Activated CD8-positive, alpha-beta memory T cell treated with anti-CD3 and anti-CD28 coated beads, Interleukin-2, amount 50 U/mL, for 4 hours (primary cell): ENCODE measurements around the gene FAM114A1.
"Not testable (repeated sequence)": the region's sequence is repeated elsewhere in the genome, so short reads cannot be mapped to it uniquely, and the experiment has no call there.

Experiments used
- DNase-seq: peaks from one replicate; pipeline ENCODE4 v3.0.0-alpha.2; 2020

Gene FAM114A1

DNA sequence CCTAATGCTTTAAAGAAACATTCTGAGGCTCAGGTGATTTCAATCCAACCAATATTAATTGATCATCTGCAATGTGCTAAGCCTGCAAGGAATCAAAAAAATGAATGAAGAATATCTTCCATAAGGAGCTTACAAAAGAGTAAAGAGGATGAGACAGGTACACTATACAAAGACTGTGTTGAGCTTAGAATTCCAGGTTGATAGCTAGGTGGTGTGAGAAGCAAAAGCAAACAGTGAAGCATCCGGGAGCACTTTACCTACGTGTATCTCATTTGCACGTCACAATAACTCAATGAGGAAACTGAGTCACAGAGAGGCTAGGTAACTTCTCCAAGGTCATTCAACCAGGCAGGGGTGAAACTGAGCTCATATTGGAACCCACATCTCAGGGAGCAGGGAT, 37.1 kb downstream of the FAM114A1 start:
- no peak for DNase-seq

- DNase-seq = no peak
Observed at GRCh38 chr4:38905652-38906385, 38.2 kb downstream of the FAM114A1 start.

DNA sequence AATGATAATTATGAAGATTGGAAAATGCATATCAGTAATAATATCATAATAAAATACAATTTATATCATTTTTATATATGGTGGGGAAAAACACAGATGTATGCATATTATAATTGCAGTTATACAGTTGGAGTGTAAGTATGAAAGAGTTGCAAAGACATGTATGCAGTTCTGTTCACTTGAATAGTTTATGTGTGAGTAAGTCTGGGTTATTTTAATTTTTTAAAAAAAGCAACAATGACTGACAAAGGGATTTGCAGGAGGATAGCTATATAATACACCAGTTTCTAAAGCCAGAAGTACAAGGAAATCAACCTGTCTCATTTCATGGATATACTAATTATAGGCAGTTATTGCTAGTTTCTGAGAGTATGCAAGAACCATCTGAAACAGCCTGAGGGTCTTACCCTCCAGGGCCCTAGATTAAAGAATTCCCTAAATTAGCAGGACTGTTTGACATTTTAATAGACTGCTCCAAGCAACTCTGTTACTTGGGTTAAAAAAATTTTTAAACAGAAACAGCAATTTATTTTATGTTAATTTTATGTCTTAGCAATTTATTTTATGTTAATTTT, 40.2 kb downstream of the FAM114A1 start:
- no peak for DNase-seq

DNA sequence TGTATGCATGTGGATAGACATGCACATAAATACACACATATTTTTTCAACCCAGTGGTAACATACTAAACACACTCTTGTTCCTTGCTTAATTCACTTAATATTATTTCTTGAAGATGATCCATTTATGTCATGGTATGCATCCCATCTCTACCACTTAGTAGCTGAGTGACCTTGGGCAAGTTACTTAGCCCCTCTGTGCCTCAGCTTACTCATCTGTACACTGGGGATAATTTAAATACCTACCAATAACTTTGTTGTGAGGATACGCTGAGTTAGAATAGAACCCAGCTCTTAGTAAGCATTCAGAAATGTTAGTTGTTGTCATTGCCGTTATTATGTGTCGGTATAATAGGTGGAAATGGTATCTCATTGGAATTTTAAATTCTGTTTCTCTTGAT, 41.4 kb downstream of the FAM114A1 start:
- DNase-seq = no peak

DNA sequence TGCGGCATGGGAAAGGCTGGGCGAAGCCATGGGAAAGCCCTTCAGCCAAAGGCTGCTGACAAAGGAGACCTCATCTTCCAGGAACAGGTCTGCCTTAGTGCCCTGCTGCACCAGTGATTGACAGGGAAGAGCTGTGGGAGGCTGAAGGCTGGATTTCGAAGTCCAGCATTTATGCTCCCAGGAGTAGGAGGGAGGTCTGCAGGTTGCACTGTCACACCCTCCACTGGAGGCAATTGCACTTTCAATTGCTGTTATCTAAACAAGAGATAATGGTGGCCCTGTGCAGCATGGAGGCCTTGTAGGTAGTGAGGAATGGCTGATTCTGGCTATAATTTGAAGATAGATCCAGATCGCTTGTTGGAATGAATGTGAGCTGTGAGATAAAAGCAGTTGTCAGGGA, 43.7 kb downstream of the FAM114A1 start:
- DNase-seq = no peak

- no peak for DNase-seq
Observed at GRCh38 chr4:38914854-38915253, 47.2 kb downstream of the FAM114A1 start.

DNA sequence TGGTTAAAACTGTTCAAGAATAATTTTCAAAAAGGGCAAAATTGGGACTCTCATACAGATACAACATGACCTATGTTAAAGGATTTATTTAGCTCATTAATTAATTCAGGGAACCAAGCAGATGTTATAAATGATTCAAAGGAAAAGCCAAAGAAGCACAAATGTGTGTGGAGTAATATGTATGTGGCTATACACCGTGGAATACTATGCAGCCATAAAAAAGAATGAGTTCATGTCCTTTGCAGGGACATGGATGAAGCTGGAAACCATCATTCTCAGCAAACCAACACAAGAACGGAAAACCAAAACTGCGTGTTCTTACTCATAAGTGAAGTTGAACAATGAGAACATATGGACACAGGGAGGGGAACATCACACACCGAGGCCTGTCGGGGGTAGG, 48.7 kb downstream of the FAM114A1 start:
- DNase-seq = not testable (repeated sequence)

DNA sequence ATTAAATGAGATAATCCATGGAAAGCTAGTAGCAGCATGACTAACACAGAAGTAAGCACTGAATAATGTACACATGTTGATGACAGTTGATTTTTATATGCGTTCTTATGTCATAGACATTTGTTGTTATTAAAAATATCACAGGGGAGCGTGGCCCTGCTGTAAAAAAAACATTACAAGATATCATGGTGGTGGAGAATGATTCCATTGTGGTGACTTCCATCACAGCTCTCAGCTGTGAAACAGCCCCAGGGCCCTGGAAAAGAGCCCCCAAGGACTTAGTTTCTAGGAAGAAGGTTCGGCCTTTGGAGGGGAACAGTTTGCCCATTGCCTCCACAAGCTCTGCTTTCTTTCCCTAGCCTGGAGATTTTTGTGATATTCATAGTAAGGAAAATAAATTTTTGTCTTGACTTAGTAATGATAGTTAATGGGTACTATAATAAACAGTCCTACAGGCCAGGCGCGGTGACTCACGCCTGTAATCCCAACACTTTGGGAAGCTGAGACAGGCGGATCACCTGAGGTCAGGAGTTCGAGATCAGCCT, 49.9 kb downstream of the FAM114A1 start:
- no peak for DNase-seq

DNA sequence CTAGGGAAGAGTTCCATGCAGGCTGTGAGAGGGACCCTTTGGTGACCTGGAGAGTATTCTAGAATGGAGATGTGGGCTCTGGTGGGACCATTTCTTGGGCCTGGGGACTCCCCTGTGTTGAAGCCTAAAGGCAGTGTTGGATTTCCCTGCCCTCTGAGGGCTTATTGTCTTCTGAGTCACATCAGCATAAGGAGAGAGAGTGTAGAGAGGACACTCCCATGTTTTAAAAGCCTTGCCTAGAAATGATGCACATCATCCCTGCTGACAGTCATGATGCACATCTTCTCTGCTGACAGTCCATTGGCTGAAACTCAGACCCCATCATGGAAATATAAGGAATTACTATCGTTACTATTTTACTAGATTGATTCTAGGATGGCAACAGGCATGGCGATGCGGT, 51.9 kb downstream of the FAM114A1 start:
- DNase-seq = no peak

DNA sequence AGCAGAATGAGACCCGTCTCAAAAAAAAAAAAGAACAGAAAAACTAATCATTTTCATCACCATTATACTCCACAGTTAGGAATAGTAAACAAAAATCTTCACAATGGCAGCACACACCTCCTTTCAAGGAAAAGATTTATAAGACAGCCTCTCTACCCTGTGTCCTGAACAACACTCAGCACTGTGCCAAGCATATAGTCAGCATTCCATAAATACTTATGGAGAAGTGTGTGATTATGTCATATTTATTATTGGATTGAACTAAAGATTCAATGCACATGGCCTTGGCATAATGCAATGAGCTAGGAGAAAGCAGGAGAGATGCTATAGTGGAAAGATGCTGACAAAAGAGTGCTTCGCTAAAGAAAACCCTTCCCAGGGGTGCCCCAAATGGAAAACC, 52.6 kb downstream of the FAM114A1 start:
- no peak for DNase-seq

DNA sequence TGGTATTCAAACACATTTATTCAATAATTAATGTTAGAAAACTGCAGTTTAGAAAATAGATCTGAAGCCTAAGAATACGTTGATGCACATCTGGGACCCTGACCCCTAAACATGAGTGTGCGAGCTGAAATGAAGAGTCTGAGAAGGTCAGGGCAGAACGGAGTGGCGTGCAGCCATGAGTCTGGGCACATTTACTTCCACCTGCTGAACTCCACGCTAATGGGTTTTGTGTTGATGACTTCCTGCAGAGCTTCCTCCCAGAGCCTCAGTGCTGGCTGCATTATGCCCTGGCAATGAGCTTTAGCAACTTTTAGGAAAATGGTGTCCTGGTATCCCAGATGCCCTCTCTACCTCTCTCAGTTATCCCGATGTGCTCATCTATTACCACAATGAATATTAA, 53.1 kb downstream of the FAM114A1 start:
- no peak for DNase-seq

GRCh38 chr4:38921151-38921550, 53.5 kb downstream of the FAM114A1 start:
- DNase-seq = no peak

DNA sequence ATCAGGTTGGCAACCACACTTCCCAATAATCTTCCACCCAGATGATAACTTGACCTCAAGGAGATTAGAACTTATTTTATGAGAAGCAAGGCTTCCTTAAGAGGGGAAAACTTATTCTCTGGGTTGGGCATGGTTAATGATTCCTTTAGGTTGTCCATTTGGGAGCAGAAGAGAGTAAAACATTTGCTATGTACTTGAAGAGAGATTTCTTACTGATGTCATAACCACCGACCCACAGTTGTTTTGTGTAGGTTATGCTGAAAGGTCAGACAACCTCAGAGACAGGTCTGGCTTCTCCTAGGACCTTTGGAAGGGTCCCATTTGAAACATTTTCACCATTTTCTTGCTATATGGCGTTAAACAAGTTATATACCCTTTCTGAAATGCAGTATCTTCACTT, 56.1 kb downstream of the FAM114A1 start:
- no peak for DNase-seq

DNA sequence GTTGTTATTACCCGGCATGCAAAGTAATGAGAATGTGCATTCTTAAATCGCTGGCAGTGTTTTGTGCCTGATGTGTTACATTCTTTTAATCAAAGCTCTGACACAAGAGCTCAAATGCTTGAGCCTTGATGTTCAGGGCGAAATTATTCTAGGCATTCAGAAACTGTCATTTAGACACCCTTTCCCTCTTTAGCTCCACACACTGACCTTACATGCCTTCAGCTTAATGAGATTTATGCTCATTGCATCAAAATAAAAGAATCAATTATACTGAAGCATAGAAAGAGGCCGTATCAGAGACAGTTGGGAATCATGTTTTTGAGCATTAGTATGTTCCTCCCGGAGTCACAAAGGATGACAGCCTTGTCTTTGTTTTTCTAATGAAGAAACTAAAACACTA, 56.7 kb downstream of the FAM114A1 start:
- no peak for DNase-seq

GRCh38 chr4:38925492-38926413, 58.1 kb downstream of the FAM114A1 start:
- no peak for DNase-seq

GRCh38 chr4:38926896-38927295, 59.3 kb downstream of the FAM114A1 start:
- no peak for DNase-seq

DNA sequence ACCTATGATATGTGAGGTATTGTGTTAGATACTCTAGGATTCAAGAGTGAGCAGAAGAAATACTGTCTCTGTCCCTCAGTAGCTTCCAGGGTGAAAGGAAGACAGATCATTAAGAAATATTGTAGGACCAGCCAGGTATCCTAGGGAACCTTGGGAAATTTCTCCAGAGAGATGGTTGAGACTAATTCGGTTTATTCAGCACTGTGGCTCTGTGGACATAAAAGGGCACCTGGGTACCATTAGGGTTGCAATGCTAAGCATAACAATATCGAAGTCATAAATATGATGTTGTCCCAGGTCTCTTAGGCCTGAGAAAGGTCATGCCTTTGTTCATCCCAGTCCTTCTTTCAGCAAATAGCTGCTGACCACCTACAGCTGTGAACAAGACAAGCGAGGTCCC, 61.0 kb downstream of the FAM114A1 start:
- DNase-seq = no peak

DNA sequence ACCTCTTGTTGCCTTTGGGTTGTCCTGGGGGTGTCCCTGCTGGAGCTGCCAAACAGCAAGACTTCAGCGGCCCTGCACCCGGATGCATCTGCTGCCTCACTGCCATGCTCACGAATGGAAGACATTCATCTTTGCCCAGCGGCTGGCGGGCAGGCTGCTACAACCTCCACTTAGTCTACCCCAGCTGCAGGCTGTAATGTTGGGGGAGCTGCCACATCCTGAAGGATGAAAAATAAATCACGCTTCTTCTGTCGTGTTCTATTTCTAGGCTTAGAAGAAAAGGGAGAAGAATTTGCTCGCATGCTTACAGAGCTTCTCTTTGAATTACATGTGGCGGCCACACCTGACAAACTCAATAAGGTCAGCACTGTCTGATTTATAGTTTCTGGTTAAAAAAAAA, 61.4 kb downstream of the FAM114A1 start:
- DNase-seq = no peak

- DNase-seq = no peak
Observed at GRCh38 chr4:38930204-38930603, 62.6 kb downstream of the FAM114A1 start.

DNA sequence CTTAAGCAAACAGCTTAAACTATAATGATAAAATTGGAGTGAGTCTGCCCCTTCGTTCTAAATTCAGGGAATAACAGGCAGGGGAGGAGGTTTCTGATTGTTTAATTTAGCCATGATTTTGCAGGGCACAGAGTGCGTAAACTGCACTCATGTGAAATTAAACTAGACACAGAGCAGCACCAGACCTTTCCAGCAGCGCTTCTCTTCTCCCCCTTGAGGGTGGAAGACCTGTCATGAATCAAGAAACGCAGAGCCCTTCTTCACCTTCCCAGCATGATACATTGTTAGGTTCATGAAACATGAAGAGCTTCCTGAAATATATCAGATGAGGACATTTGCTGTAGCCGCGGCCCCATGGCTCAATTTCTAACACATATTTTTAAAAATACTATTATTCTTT, 63.1 kb downstream of the FAM114A1 start:
- DNase-seq = no peak

DNA sequence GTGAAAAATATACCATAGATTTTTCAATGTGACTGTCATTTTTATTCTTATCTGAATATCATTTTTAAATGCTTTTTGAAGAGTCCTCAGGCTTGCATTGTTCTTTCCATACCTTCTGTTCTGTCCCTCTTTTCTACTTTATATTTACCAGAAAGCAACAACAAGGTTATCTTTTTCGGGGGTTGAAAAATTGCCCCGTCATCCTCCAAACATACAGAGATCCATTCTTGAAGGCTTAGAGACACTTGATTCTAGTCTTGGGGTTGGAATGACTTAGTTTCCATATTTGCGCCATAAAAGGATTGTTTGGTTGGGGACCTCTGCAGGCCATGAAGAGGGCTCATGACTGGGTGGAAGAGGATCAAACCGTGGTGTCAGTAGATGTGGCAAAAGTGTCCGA, 63.5 kb downstream of the FAM114A1 start:
- no peak for DNase-seq

DNA sequence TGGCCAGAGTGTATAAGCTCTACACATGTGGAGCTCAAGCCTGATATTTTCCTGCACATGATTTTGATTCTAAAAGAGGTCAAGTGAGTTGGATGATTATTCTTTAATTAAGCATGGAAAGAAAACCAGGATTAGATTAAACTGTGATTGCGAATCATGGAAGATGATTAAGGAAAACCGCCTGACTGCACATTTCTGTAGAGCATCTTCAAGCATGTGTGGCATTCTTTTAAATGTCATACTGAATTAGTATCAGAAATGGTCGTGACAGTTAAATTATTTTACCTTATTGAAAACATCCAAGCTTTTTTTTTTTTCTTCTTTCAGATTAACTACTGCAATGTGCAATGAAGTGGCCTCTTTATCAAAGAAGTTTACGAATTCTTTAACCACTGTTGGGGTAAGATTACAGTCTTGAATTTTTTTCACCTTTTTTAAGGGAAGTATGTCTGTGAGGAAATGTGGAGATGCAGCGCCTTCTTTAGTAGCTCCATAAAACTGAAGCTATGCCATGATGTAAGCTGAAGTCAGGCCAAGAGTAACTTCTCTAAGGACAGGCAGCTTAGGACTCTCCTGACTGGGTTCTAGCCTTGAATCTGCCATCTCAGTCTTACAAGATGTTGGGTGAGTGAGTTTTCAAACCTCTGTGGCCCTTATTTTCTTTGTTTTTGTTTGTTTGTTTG, 67.9 kb downstream of the FAM114A1 start:
- no peak for DNase-seq

DNA sequence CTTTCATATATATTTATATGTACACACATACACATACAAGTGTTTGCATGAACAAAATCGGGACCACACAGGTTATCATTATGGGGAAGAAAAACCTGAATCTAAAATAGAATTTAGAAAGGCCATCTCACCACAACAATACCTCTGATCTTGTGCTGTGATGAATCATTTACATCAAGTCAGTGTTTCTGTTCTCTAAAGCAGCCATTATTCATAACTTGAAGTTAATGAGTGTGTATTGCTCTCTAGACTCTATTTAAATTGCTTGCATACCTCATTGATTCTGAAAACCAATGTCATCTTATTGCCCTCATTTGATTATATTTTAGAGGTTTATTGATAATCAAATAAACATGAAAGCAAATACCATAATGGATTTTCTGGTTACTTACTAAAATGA, 71.6 kb downstream of the FAM114A1 start:
- DNase-seq = no peak
